PFSK-1 (cell line): Measurements from ENCODE around the gene PSEN1.

Experiments
- FOXP2 ChIP-seq: optimal IDR thresholded peaks from 2 replicates; pipeline ENCODE3; 2011; ENCODE audit warnings: borderline replicate concordance, control low read depth, inconsistent platforms; ENCODE audit not compliant: insufficient read depth; ENCODE audit errors: extremely low read length, extremely low read depth
- POLR2AphosphoS5 ChIP-seq: IDR thresholded peaks from 2 replicates; pipeline ENCODE4 v1.6.1; 2012; ENCODE audit warnings: low read depth, mild to moderate bottlenecking, control low read depth, low read length, moderate library complexity
- REST ChIP-seq, 2 experiments: IDR thresholded peaks; 2 replicates each; pipeline versions ENCODE4 v1.6.1 to v1.8.0; 2011 to 2012; ENCODE audit warnings: low read depth in 2 of 2, low read length in 2 of 2, control low read depth in 1 of 2, inconsistent platforms in 1 of 2, mild to moderate bottlenecking in 1 of 2, moderate library complexity in 1 of 2; ENCODE audit not compliant: insufficient read depth in 1 of 2
- SIN3A ChIP-seq: IDR thresholded peaks from 2 replicates; pipeline ENCODE4 v1.6.1; 2012; ENCODE audit warnings: mild to moderate bottlenecking, low read length, moderate library complexity, borderline replicate concordance; ENCODE audit not compliant: insufficient read depth
- TAF1 ChIP-seq: IDR thresholded peaks from 2 replicates; pipeline ENCODE4 v1.6.1; 2012; ENCODE audit warnings: low read length, control low read depth, borderline replicate concordance; ENCODE audit not compliant: insufficient read depth

The PSEN1 gene

DNA sequence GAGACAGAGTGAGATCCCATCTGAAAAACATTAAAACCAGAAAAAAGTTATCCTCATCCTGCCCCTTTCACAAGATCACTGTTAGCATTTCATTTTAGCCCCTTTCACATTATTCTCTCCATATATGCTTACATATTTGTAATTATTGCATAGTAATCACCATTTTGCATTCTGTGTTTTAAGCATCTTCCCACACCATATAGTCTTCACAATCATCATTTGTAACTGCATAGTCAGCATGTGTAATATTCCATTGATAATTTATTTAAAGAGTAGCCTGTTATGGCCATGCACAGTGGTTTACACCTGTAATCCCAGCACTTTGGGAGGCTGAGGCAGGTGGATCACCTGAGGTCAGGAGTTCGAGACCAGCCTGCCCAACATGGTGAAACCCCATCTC, 112.8 kb downstream of the PSEN1 start:
- TF ChIP-seq REST (IDR thresholded peaks at IDR 0.05; ENCODE audit: insufficient read depth in 1 of 2, low read depth in 2 of 2, low read length in 2 of 2) (no peak), FOXP2 (no peak), SIN3A (no peak), POLR2AphosphoS5 (no peak), TAF1 (no peak)

GRCh38 chr14:73249564-73250316, 113.4 kb downstream of the PSEN1 start:
- no peak for TF ChIP-seq FOXP2
- no peak for TF ChIP-seq POLR2AphosphoS5
- TF ChIP-seq SIN3A: no peak
- TF ChIP-seq TAF1: no peak
- no peak for TF ChIP-seq REST (IDR thresholded peaks at IDR 0.05; ENCODE audit: insufficient read depth in 1 of 2, low read depth in 2 of 2, low read length in 2 of 2)

- TF ChIP-seq REST (IDR thresholded peaks at IDR 0.05; ENCODE audit: insufficient read depth in 1 of 2, low read depth in 2 of 2, low read length in 2 of 2) (no peak), POLR2AphosphoS5 (no peak), FOXP2 (no peak), TAF1 (no peak), SIN3A (no peak)
These were observed 114.0 kb downstream of the PSEN1 start for GRCh38 chr14:73250317-73250713.

GRCh38 chr14:73250781-73251500, 114.6 kb downstream of the PSEN1 start:
- TF ChIP-seq REST (IDR thresholded peaks at IDR 0.05; ENCODE audit: insufficient read depth in 1 of 2, low read depth in 2 of 2, low read length in 2 of 2) (no peak), TAF1 (no peak), FOXP2 (no peak), POLR2AphosphoS5 (no peak), SIN3A (no peak)
